ENCODE results near the gene RNF146. TPM values are rescaled to one million over a fixed set of nuclear protein-coding genes. Genes with fewer than 3 reads are reported as not detected.

Gene RNF146
- total RNA-seq, 1 donor from 2014 or later = 49.4 TPM

DNA sequence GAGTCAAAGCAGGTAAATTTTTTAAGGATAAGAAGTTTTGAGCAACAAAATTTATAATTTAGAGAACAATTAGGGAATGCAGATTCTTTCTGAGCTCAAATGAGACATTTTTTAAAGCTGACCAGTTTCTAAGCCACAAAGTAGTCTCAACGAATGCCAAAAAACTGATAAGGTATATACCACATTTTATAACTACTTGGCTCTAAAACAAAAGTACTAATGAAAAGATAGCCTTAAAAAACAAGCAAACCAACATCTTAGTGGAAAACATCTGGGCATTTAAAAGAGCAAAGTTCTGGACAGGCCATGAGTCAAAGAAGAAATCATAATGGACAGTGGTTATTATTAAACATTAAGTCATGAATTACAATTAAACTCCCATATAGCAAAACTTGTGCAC, 23.2 kb upstream of the RNF146 start:
- Mint-ChIP-seq H3K27ac (ENCODE audit: unreplicated experiment) (no peak overlapping the region), H3K4me3 (ENCODE audit: unreplicated experiment) (no peak overlapping the region), H3K36me3 (ENCODE audit: low read depth) (peaks cover under 1% of the 10 kb centered on the region), H3K9me3 (ENCODE audit: low read depth) (no peaks in the 10 kb centered on the region), H3K27me3 (ENCODE audit: low read depth) (peaks cover 2% of the 10 kb centered on the region), H3K4me1 (ENCODE audit: low read depth) (no peaks in the 10 kb centered on the region)
- TF ChIP-seq, protein P1, sequence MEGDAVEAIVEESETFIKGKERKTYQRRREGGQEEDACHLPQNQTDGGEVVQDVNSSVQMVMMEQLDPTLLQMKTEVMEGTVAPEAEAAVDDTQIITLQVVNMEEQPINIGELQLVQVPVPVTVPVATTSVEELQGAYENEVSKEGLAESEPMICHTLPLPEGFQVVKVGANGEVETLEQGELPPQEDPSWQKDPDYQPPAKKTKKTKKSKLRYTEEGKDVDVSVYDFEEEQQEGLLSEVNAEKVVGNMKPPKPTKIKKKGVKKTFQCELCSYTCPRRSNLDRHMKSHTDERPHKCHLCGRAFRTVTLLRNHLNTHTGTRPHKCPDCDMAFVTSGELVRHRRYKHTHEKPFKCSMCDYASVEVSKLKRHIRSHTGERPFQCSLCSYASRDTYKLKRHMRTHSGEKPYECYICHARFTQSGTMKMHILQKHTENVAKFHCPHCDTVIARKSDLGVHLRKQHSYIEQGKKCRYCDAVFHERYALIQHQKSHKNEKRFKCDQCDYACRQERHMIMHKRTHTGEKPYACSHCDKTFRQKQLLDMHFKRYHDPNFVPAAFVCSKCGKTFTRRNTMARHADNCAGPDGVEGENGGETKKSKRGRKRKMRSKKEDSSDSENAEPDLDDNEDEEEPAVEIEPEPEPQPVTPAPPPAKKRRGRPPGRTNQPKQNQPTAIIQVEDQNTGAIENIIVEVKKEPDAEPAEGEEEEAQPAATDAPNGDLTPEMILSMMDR (IDR thresholded peaks at IDR 0.05) = no peak
- no peak for DNase-seq (ENCODE audit: low spot score)

DNA sequence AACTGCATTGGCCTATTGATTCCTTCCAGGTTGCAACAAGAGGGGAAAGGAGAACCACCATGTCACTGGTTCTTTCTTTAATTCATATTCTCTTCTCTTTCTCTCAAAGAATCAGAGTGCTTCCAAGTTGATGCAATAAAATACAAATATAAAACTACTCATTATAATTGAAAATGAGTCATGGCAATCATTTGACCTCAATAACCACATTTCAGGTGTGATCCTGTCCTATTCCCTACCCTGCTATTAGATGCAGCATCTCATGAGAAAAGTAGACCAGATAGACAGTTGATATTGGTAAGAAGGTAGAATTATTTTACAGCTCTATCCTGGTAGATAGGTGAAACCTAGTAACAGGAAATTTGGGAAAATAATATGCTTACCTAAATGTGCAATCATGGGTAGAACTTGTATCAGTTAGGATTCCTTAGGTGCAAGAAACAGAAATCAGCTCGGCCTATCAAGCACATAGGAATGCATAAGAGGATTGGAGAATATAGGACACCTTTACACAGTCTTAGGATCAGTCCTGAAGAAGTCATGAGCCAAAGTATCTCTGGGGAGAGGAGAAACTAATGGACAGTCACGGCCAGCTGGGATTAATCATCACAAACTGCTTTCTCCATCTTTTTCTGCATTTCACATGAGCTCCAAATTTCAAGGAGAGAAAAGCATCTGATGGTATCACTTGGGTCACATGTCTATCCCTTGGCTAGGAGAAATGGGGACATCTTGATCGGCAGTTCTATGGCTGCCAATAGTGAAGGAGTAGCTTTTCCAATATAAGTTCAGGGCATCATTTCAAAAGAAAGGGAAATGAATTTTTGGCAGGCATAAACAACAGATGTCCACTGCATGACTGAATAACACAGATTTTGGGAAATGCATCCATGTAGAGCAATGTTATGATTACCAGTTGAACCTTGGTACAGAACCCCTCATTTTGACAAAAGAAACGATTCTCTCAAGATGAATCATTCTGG, 19.3 kb upstream of the RNF146 start:
- H3K36me3 Mint-ChIP-seq (ENCODE audit: low read depth) = no peaks in the 10 kb centered on the region
- H3K27ac Mint-ChIP-seq (ENCODE audit: unreplicated experiment) = no peak overlapping the region
- no peak for DNase-seq (ENCODE audit: low spot score)
- peaks cover 2% of the 10 kb centered on the region for H3K27me3 Mint-ChIP-seq (ENCODE audit: low read depth)
- TF ChIP-seq, protein P1 (IDR thresholded peaks at IDR 0.05) = no peak
- H3K4me1 Mint-ChIP-seq (ENCODE audit: low read depth) = no peaks in the 10 kb centered on the region
- no peak overlapping the region for H3K4me3 Mint-ChIP-seq (ENCODE audit: unreplicated experiment)
- no peaks in the 10 kb centered on the region for H3K9me3 Mint-ChIP-seq (ENCODE audit: low read depth)

DNA sequence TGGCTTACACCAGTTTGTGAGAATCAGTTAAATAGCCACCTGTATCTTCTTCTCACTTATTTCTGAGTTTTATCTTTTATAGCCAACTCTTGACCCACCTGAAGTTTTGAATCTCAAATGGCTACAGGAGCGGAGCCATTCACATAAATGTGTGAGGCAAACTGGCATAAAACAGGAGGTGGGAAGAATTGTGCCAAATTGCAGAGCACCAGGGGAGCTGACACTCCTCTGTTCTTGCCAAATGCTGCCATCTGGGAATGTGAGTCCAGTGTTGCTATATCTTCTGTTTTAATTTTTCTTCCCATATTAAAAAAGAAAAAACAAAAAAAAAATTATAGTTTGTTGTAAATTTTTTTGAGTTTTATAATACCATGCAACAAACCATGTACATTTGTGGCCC, 17.0 kb upstream of the RNF146 start:
- Mint-ChIP-seq H3K27me3 (ENCODE audit: low read depth) (no peaks in the 10 kb centered on the region), H3K4me1 (ENCODE audit: low read depth) (no peaks in the 10 kb centered on the region), H3K27ac (ENCODE audit: unreplicated experiment) (no peak overlapping the region), H3K9me3 (ENCODE audit: low read depth) (no peaks in the 10 kb centered on the region), H3K36me3 (ENCODE audit: low read depth) (no peaks in the 10 kb centered on the region), H3K4me3 (ENCODE audit: unreplicated experiment) (no peak overlapping the region)
- no peak for DNase-seq (ENCODE audit: low spot score)
- TF ChIP-seq, protein P1 (IDR thresholded peaks at IDR 0.05) = no peak

DNA sequence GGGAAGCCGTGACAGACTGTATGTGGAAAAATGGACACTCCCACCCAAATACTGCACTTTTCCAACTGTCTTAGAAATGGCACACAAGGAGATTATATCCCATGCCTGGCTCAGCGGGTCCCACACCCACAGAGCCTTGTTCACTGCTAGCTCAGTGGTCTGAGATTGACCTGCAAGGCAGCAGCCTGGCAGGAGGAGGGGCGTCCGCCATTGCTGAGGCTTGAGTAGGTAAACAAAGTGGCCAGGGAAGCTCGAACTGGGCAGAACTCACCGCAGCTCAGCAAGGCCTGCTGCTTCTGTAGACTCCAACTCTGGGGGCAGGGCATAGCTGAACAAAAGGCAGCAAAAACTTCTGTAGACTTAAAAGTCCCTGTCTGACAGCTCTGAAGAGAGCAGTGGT, 11.4 kb upstream of the RNF146 start:
- Mint-ChIP-seq H3K36me3 (ENCODE audit: low read depth) (no peaks in the 10 kb centered on the region), H3K9me3 (ENCODE audit: low read depth) (no peaks in the 10 kb centered on the region), H3K27me3 (ENCODE audit: low read depth) (peaks cover 7% of the 10 kb centered on the region), H3K4me1 (ENCODE audit: low read depth) (no peaks in the 10 kb centered on the region), H3K27ac (ENCODE audit: unreplicated experiment) (no peak overlapping the region), H3K4me3 (ENCODE audit: unreplicated experiment) (no peak overlapping the region)
- no peak for DNase-seq (ENCODE audit: low spot score)
- TF ChIP-seq, protein P1 (IDR thresholded peaks at IDR 0.05) = no peak

DNA sequence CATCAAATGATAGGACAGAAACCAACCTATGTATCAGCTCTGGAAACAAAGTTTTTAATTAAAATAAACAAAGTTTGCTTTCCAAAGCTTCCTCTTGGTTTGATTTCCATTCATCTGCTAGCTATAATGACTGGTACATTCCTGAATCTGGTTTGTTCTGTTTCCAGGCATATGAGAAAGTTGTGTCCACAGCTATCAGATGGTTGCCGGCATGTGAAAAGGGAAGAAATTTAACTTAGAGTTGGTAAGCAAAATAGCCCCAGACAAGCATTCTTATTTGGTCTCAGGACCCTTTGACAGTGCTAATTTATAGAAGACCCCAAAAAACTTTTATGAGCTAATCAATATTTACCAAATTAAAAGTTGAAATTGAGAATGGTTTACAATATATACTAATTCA, 3.8 kb upstream of the RNF146 start:
- no peak overlapping the region for H3K4me3 Mint-ChIP-seq (ENCODE audit: unreplicated experiment)
- peaks cover 7% of the 10 kb centered on the region for H3K27me3 Mint-ChIP-seq (ENCODE audit: low read depth)
- H3K27ac Mint-ChIP-seq (ENCODE audit: unreplicated experiment) = no peak overlapping the region
- H3K36me3 Mint-ChIP-seq (ENCODE audit: low read depth) = peaks cover 2% of the 10 kb centered on the region
- no peak for DNase-seq (ENCODE audit: low spot score)
- H3K9me3 Mint-ChIP-seq (ENCODE audit: low read depth) = no peaks in the 10 kb centered on the region
- H3K4me1 Mint-ChIP-seq (ENCODE audit: low read depth) = peaks cover 15% of the 10 kb centered on the region
- TF ChIP-seq, protein P1 (IDR thresholded peaks at IDR 0.05) = no peak
